GM18505 (cell line): Measurements from ENCODE around the gene NR6A1.

Experiments
- ATAC-seq: cut with Tn5 transposase; IDR thresholded peaks from one replicate; pipeline ENCODE4 v1.9.1; 2021; ENCODE audit not compliant: unreplicated experiment
- POLR2A ChIP-seq: IDR thresholded peaks from 4 replicates; pipeline ENCODE4 v1.6.1; 2011; ENCODE audit warnings: borderline replicate concordance; ENCODE audit not compliant: insufficient read depth, insufficient read length; ENCODE audit errors: extremely low read depth

The NR6A1 gene

DNA sequence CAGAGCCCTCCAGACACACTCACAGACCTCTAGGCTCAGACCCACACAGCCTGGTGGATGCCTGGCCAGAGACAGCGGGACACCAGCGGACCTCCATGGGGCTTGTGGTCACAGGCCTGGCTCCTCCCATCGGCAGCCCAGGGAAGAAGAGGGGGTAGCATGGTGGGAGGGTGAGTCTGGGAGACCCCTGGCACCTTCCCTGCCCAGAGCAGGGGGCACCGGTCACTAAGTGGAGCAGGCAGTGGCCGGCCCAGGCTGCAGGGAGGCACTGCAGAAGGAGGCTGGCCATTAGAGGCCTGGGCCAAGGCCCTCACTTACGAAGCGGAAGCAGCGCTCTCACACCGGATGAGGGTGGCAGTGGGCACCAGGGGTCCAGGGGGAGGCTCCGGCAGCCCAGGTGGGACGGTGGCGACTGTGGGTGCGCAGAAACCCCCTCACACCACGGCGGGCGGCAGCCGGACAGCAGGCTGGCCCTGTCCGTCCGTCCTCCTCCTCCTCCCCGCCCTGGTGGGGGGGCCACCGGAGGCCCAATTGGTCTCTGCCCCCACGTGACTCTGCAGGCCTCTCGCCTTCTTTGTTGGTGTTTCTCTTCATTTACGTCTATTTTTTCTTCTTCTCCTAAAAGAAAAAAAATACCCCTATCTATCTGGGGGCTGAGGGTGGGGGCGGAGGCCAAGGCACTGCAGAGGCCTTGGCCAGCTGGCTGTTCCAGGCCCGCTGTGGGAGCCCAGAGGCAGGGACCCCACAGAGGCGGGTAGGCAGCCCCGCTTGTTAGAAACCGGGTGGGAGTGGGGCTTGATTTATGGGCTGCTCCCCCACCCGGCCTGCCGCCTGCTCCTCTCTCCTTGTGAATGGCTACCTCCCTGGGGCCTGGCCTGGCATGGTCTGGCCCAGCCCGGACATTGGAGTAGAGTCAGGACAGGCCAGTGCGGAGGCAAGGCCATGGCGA is 263.9 kb downstream of the NR6A1 start, which contains the start of gene NR5A1:
Gene NR5A1 (minus strand): TSS at position 469 of the 949 bp plus-strand sequence. CDS start 4,004 bp downstream, outside the sequence.
- no peak for ATAC-seq
- TF ChIP-seq POLR2A: no peak

DNA sequence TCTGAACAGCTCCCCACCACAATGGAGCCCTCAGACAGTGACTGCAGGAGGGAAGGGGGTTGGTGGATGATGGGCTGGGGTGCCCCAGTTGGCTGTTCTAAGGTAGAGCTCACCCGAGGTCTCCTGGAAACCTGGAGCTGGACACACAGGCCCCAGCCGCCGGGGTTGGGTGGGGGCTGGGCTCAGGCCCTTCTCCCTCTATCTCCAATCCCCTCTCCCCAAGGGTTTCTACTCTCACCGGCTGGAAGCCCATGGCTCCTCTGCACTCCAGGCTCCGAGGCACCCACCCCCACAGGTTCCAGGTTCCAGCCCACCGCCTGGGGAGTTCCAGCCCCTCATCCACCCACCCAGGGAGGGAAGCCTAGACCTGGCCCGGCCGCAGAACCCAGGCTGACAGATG is 264.7 kb downstream of the NR6A1 start:
- ATAC-seq: no peak

DNA sequence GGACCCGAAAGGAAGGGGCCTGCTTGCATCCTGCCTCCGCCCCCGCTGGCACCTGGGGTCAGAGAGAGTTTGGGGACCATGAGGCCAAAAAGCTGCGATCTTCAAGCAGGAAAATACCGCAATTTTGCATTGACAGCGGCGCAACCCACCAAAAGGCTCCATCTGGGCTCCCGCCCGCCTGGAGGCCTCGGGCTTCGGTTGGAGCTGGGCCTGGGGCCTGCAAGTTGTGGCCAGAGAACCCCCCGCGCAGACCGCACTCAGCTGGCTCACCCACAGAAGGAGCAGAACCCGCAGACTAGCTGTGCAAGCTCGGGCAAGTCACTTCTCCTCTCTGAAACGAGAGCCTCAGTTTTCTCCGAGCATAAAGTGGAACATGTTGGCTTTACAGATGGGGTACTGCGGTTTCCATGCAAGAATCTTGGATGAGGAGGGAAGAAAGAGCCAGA is 265.2 kb downstream of the NR6A1 start:
- TF ChIP-seq POLR2A: no peak
- no peak for ATAC-seq

More for the DNA sequence above, 264.7 kb downstream of the NR6A1 start:
- TF ChIP-seq POLR2A: no peak

DNA sequence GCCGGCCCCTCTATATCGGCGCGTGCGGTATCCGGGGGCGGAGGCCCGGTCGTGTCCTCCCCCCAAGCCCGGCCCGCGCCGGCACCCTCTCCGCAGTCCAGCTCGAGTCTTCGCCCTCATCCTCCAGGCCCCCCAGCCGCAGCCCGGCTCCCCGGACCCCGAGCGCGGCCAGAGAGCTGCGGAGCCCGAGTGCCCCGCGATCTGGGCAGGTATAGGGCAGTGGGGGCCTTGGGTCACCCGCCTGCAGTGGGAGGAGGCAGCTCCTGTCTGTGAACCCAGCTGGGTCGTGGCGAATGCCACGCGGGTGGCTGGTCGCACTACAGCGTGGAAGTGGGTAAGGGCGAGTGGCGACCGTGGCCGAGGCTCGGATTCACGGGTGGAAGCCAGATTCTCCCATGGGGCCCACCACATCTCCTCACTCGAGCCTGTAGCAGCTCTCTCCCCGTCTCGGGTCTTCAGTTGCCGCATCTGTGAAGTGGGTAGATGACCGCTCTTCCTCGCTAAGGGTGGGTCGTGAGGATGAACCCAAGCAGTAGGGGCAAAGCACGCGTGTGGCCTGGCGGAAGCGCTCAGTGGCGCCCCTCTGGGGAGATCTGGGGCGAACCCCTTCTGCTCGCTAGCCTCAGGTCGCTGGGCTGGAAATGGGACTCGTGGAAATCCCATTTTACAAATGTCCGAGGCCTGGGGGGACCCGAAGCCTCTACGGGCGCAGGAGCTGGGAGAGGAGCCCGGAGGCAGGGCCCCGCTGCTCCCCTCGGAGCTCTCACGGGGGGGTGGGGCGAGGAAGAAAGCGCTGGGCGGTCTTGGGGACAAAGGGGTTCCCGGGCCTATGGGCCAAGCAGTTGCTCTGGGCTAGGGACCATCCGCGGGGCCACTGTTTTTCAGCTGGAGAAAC is 265.9 kb downstream of the NR6A1 start:
- ATAC-seq: no peak
- no peak for TF ChIP-seq POLR2A

DNA sequence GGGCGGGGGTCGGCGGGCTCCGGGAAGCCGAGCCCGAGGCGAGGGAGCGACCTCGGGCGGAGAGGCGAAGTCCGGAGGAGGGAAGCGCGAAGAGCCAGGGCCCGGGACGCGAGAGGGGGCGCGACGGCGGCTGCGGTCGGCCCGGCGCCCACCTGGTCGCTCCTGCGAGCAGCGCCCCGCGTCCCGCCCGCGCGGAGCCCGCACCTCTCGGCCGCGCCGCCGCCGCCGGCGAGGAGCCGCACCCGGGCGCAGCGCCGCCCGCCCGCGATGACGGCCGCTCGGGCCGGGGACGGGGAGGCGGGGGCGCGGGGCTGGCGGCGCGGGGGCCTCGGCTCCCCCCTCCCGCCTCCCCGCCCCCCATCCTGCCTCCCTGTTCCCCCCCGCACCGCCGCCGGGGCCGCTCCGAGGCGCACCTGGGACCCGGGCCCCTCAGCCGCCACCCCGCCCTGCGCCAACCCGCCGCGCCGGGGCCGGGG is 266.5 kb downstream of the NR6A1 start:
- no peak for TF ChIP-seq POLR2A
- no peak for ATAC-seq

DNA sequence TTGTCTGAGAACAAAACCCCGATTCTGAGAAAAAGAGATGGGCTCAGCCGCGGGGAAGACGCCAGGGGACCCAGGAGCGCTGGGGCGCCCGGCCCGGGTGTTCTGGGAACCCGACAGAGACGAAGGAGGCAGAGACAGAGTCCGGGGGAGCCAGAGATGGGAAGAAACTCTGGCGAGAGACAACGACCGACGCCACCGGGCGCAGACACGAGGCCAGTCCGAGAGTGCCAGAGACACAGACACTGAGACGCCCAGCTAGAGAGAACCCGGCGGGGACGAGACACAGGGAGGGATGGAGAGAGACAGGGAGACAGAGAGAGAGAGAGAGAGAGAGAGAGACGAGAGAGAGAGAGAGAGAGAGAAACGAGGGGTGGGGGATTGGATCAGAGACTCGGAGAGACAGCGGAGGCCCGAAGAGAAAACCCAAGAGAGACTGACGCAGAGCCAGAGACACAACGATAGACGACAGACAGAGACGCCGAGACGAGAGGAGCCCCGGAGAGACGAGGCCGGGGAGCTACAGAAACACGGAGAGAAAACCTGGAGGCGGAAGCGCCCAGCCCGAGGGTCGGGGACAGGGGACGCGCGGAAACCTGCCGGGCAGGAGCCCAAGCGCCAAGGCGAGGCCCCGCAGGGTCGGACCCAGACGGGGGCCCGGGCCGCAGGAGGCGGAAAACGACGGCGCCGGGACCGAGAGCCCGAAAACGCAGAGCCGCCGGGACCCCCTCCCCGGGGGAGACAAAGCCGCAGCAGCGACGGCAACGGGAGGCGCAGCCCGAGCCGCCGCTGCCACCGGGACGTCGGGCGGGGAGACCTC is 267.2 kb downstream of the NR6A1 start:
- ATAC-seq: no peak
- TF ChIP-seq POLR2A: no peak

DNA sequence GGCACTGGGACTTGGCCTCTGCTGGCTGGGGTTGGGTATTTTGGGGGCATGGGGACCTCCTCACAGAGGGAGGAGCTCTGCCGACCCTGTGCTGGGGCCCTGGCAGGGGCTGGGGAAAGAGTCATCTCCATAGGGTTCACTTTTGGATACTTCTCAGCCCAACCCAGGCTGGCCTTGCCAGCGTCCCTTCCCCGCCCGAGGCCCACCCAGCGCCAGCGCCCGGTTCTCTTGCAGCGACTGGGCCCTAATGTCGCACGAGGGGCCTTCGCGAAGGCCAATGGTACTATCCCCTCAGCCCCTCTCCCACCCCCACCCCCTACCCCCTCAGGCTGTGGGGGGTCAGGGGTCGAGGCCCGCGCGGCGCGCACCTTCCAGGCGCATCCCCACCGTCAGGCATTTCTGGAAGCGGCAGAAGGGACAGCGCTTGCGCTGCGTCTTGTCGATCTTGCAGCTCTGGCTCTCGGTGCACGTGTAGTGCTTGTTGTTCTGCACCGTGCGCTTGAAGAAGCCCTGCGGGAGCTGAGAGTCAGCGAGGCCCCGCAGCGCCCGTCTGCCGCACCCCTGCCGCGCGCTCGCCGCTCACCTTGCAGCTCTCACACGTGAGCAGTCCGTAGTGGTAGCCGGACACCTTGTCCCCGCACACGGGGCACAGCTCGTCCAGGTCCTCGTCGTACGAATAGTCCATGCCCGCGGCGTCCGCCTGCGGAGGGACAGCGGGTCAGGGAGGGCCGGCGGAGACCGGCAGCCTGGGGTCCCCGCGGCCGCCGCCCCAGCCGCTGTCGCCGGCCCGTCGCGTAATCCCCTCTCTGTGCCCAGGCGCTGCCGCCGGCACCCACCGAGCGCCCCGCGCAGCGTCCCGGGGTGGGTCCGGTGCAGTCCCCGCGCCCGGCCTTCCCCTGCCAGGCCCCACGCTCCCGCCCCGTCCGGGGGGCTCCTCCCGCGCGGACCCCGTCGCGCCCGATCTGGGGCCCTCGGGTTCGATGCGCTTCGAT is 268.1 kb downstream of the NR6A1 start:
- ATAC-seq: no peak
- no peak for TF ChIP-seq POLR2A

DNA sequence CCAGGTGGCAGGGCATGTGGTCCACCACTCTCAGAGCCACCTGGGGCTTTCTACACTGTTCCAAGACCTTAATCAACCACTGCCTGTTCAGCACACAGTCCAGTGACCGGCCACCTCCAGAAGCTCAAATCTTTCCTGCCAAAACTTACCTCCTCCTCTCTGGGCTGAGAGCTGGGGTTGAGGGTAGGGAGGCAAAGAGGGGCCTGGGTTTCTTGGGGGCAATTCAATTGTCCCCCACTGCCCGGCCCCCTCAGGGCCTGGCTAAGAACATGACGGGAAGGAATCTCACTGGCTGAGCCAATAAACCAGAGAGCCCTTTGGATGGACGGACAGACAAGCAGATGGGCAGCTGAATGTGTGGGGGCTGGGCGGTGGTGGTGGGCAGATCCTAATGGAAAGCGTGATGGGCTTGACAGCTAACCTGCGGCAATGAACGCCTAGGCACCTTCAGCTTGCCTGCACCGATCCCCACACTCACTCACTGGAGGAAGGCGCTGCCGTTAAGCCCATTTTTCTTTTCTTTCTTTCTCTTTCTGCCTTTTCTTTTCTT is 269.3 kb downstream of the NR6A1 start:
- no peak for TF ChIP-seq POLR2A
- ATAC-seq: no peak

DNA sequence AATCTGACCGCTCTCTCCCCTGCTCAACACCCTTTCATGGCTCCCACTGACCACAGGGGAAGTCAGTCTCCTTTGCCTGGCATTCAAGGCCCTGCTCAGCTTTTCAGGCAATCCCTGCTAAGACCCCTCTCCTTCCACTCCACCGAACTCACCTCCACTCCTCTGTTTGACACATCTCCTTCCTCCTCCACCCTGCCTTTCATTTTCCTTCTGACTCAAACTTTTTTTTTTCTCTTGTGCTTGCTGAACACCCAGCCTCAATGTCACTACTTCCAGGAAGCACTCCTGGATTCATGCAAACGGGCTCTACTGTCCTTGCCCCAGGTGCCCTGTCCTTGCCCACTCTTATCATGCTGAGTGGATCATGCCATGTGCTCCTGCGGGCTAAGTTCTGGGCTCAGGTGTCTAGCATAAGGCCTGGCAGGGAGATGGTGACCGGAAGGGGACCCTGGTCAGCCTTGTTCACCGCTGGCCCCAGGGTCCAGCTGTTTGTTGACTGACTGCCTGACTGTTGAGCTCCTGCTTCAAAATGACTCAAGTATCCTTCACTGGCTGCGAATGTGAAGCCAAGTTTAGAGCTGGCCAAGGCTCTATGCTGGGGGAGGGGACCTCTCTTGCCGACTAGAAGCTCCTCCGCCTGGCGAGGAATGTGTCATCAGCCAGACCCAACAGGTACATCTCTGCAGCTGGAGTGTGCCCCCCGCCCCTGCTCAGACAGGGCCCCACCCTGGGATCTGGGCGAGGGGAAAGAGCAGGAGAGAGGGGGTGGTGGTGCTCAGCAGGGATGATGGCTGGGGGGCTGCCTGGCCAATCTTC is 270.1 kb downstream of the NR6A1 start:
- ATAC-seq: no peak
- TF ChIP-seq POLR2A: no peak

DNA sequence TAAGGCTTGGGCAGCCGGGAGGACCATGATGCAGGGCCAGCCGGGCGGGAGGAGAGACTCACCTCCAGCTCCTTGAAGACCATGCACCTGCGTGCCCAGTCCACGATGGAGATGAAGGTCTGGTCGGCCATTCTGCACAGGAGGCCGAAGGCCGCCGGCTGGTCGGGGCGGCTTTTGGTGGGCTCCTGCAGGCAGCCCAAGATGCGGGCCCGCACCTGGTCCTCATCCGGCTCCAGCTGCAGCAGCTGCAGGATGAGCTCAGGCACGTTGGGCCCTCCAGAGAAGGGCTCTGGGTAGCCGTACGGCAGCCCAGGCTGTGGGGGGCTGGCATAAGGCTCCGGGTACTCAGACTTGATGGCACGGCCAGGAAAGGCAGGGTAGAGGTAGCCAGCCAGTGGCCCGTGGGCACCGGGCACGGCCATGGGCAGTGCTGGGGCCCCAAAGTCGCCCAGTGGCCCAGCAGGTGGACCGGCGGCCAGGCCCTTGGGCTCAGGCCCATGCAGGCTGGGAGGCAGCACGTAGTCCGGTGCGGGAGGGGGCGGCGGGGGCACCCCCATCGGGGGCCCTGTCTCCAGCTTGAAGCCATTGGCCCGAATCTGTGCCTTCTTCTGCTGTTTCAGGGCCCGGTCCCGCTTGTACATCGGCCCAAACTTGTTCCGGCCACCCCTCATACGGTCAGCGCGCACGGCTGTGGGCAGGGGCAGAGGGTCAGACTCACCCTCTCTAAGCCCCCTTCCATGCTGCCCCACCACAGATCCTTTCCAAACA is 270.9 kb downstream of the NR6A1 start:
- no peak for ATAC-seq
- no peak for TF ChIP-seq POLR2A
